Measurements from ENCODE around the gene ZCCHC2.

DNA sequence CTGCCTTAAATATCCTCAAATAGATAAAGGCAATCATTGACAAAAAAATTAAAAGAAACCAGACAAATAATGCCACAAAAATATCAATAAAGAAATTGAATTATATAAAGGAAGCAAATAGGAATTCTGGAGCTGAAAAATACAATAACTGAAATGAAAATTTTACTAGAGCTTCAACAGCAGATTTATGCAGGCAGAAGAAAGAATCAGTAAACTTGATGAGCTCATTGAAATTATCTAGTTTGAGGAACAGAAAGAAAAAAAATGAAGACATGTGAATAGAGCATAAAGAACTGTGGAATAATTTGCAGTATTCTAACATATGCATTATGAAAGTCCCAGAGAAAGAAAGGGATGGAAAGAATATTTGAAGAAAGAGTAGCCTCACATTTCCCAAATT is 41.9 kb upstream of the ZCCHC2 start:
- TF ChIP-seq CTCF (IDR thresholded peaks at IDR 0.05; ENCODE audit: poor library complexity) = no peak
- TF ChIP-seq EZH2 (IDR thresholded peaks at IDR 0.05; ENCODE audit: borderline replicate concordance) = no peak
- TF ChIP-seq EZH2phosphoT487 (IDR thresholded peaks at IDR 0.05; ENCODE audit: low read depth, severe bottlenecking, unreplicated experiment) = no peak

Measured in hepatocyte (in vitro differentiated cells).